Measurements from ENCODE around the gene EFCC1.
"Not testable (repeated sequence)": the region's sequence is repeated elsewhere in the genome, so short reads cannot be mapped to it uniquely, and the experiment has no call there.

The EFCC1 gene

GRCh38 chr3:129081503-129081902, 80.4 kb downstream of the EFCC1 start:
- no peak for DNase-seq (ENCODE audit: low read depth)

DNA sequence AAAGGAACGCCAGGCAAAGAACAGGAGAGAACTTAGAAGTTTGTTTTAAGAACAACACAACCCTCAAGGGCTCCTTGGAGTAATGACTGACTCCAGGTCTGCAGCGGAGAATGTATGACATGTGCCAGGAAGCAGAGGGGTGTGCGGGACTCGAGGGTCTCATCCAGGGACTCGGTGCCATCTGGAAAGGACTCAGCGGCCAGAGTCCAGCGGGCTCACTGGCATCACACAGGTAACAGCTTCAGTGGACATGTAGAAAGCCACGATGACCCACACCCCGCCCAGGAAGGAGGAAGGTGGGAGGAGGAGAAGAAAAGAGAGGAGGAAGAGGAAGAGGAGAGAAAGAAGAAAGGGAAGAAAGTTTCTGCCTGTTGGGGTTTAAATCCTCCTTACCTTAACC, 80.9 kb downstream of the EFCC1 start:
- DNase-seq (ENCODE audit: low read depth), result no peak

- no peak for DNase-seq (ENCODE audit: low read depth)
These were observed 83.4 kb downstream of the EFCC1 start for GRCh38 chr3:129084501-129084900.

DNA sequence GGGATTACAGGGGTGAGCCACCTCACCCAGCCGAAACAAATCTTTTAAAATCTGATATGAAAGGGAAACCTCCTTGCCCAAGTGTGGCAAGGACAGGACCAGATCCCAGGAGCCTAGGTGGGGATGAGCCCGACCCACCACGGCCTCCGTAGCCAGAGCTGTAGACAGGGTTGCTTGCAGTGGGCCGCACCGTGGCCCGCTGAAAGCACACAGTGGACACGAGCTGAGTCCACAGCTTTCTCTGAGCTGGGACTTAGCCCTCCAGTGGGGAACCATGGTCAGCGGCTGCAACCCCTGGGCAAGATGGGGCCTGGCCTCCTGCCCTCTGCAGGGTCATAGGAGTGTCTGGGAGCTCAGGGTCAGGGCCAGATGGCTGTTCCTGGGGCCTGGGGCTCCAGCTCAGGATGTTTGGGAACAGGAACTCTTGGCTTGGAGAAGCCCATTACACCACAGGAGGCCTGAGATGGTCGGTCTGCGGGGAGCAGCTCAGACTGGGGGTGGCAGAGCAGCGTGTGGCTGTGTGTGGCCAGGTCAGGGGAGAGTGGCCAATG, 84.1 kb downstream of the EFCC1 start:
- no peak for DNase-seq (ENCODE audit: low read depth)

GRCh38 chr3:129085818-129086217, 84.7 kb downstream of the EFCC1 start:
- DNase-seq (ENCODE audit: low read depth), result no peak

- DNase-seq (ENCODE audit: low read depth), result no peak
These were observed 86.1 kb downstream of the EFCC1 start for GRCh38 chr3:129087138-129087702.

DNA sequence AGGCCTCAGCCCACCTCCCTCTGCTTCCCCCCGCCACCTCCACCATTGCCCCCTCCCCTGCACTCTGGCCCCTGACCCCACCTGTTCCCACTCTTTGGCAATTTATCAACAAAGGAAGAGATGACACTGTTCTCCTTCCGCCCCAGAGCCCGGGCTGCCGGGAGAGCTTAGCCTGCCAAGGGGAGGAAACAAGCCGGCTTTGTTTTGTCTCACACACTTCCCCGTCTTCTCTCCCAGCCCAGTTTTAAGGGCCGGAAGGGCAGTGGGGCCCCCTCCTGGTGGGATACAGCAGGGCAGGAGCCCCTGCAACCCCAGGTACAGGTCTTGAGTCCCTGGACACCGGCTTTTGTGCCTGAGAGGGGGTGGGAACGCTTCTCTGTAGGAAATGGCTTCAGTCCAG, 86.8 kb downstream of the EFCC1 start:
- DNase-seq (ENCODE audit: low read depth), result not testable (repeated sequence)

DNA sequence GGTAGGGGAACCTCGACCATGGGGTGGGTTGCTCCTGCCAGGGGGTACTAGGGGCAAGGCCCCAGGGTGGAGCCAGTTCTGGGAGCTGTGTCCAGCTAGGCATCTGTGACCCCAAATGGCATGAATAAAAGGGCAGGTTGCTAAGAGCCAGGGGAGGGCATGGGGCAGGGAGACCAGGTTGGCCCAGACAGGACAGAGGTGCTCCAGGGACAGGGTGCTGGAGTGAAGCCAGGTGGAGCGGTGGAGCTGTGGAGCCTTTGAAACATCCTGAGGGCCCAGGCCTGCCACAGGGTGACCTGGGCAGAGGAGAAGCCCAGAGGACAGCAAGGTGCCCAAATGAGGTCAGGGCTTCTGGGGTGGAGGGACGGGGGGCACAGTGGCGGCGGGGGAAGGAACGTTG, 87.2 kb downstream of the EFCC1 start:
- DNase-seq (ENCODE audit: low read depth), result not testable (repeated sequence)

Measured in T follicular helper cell (primary cell).